IPS DF 6.9 (cell line): ENCODE data around the gene MACROD2.

Source experiments
- DNase-seq: peaks from one replicate; pipeline ENCODE4 v3.0.0-alpha.2; 2013; ENCODE audit warnings: low read depth, low spot score
- H3K27ac ChIP-seq: one replicate; pipeline ENCODE4 v1.5.1; 2013; ENCODE audit warnings: low read length, control low read depth
- H3K27me3 ChIP-seq: 2 replicates; pipeline ENCODE4 v1.6.1; 2013; ENCODE audit warnings: mild to moderate bottlenecking, low read length; ENCODE audit not compliant: control insufficient read depth, insufficient read depth
- H3K36me3 ChIP-seq: 2 replicates; pipeline ENCODE4 v1.6.1; 2013; ENCODE audit warnings: low read length; ENCODE audit not compliant: control insufficient read depth, insufficient read depth
- H3K4me1 ChIP-seq: 2 replicates; pipeline ENCODE4 v1.6.1; 2013; ENCODE audit warnings: low read length; ENCODE audit not compliant: control insufficient read depth, insufficient read depth
- H3K4me3 ChIP-seq: 2 replicates; pipeline ENCODE4 v1.5.1; 2013; ENCODE audit warnings: mild to moderate bottlenecking, low read length
- H3K9me3 ChIP-seq: 2 replicates; pipeline ENCODE4 v1.6.1; 2013; ENCODE audit warnings: low read length, inconsistent platforms; ENCODE audit not compliant: control insufficient read depth, insufficient read depth
- WGBS: extraction: QIAGEN DNeasy Blood & Tissue Kit; methylation state at CpG from one replicate; pipeline ENCODE4 v1.1.7; 2013; ENCODE audit warnings: mixed read lengths, missing lambda C conversion rate; ENCODE audit not compliant: insufficient read length, insufficient coverage; 5-methylcytosine and 5-hydroxymethylcytosine counted together

MACROD2 gene

DNA sequence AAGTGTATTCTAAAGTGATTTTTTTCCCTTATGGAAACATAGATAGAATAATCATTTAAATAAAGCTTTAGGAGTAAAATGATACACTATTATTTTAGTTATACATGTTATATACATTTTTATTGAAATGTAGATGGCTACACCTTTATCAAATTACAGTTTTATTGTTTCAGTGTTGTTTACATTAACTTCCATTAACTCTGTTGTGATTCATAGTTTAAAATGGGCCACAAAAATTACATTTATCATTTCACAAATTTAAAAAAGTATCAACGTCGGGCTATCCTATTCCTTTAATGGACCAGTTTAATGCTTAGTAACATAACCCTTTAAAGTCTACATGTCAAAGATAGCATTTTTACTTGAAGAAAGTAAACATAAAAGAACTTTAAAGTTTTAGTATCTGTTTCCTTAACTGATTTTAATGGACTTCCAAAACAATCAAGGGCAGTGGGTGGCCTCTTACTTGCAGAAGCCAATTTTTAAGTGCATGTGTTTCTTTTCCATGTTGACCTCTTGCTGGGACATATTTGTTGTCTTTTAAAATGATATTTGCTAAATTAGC, 389.9 kb downstream of the MACROD2 start:
- no peaks in the 10 kb centered on the region for H3K36me3 ChIP-seq
- no peaks in the 10 kb centered on the region for H3K27me3 ChIP-seq
- H3K4me3 ChIP-seq: no peak overlapping the region
- H3K27ac ChIP-seq: no peak overlapping the region
- WGBS: no CpG with 5 or more reads among the region's 2 CpGs
- no peaks in the 10 kb centered on the region for H3K4me1 ChIP-seq
- no peaks in the 10 kb centered on the region for H3K9me3 ChIP-seq
- no peak for DNase-seq

DNA sequence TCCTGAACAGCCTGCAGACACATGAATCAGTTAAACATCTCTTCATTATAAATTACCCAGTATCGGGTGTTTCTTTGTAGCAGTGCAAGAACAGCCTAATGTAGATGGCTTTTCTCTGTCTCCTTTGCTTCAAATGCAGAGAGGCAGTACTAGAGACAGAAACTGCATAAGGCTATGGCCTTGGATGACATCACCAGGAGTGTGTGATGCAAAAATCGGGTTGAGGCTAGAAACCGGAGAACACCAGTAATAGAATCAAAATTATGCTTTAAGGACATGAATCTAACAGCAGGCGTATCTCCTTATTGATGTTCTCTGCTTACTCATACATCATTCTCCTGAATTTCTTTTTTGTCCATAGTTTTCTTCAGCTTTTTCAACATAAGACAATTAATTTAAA, 391.4 kb downstream of the MACROD2 start:
- DNase-seq: no peak
- Histone ChIP-seq H3K4me3 (no peak overlapping the region), H3K36me3 (no peaks in the 10 kb centered on the region), H3K27ac (no peak overlapping the region), H3K4me1 (no peaks in the 10 kb centered on the region), H3K27me3 (no peaks in the 10 kb centered on the region), H3K9me3 (no peaks in the 10 kb centered on the region)
- WGBS: no CpG with 5 or more reads among the region's 4 CpGs

DNA sequence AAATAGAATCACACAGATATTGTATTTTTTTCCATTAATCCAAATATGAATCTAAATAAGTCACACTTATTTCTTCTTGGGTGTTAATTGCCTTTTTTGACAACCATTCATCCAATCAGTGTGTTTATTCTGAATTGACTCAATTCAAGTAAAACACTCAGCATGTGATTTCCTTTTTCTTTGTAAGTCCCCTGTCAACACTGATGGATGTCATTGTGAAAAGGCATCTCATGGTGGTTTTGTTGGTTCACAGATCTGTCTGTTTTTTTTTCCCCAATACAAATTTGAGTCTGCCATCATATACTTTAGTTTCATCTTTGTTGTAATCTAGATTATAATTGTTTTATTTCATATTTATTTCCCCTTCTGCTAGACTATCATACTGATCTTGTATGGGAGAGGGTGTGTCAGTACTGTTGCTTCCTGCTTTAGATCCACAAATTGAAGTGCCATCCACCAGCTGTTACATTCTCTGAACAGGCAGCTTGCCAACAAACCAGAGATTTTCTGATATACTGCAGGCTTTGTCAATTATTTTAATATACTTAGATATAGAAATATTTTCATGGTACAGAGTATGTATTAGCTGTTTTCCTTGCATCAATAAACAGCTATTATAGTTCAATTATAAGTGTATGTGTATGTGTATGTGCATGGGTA, 406.3 kb downstream of the MACROD2 start:
- H3K36me3 ChIP-seq: no peaks in the 10 kb centered on the region
- H3K4me3 ChIP-seq: no peak overlapping the region
- H3K4me1 ChIP-seq: no peaks in the 10 kb centered on the region
- H3K27ac ChIP-seq: no peak overlapping the region
- H3K27me3 ChIP-seq: peaks cover 4% of the 10 kb centered on the region; the same call in 1 of the 2 replicates
- no peaks in the 10 kb centered on the region for H3K9me3 ChIP-seq
- DNase-seq: no peak

DNA sequence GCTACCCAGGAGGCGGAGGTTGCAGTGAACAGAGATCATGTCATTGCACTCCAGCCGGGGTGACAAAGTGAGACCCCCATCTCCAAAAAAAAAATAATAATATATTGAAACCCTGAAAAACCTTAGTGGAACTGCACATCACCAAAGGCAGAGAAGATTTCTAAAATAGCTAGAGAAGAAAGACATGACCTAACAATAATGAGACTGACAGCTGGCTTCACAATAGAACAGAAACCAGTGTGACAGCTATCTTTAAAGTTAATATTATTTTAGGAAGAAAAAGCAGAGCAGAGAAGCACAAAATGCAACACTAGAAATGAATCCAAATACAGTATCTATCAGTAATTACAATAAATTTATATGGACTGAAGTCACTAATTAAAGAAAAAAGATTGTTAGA, 409.2 kb downstream of the MACROD2 start:
- H3K4me3 ChIP-seq: no peak overlapping the region
- H3K27ac ChIP-seq: no peak overlapping the region
- H3K9me3 ChIP-seq: no peaks in the 10 kb centered on the region
- peaks cover 4% of the 10 kb centered on the region; the same call in 1 of the 2 replicates for H3K27me3 ChIP-seq
- WGBS: no CpG with 5 or more reads among the region's 2 CpGs
- no peaks in the 10 kb centered on the region for H3K4me1 ChIP-seq
- DNase-seq: no peak
- no peaks in the 10 kb centered on the region for H3K36me3 ChIP-seq

DNA sequence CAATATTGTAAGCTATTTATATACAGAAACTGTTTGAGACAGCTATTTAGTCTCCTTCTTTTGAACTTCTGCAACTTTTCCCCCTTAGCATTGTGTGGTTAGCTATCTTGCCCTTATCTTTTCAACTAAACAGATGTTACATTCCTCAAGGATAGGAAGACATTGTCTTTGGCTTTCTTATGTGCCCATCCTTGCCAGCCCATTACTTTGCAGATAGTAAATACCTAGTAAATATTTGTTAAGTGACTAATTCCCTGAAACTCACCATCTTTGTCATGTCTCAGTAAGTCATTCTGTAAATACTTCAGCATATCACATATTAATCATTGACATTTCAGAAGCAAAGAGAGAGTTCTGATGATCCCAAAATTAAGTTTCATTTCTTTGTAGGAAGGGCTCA, 411.2 kb downstream of the MACROD2 start:
- no peaks in the 10 kb centered on the region for H3K4me1 ChIP-seq
- H3K27me3 ChIP-seq: no peaks in the 10 kb centered on the region
- H3K36me3 ChIP-seq: no peaks in the 10 kb centered on the region
- H3K27ac ChIP-seq: no peak overlapping the region
- DNase-seq: no peak
- H3K4me3 ChIP-seq: no peak overlapping the region
- no peaks in the 10 kb centered on the region for H3K9me3 ChIP-seq

DNA sequence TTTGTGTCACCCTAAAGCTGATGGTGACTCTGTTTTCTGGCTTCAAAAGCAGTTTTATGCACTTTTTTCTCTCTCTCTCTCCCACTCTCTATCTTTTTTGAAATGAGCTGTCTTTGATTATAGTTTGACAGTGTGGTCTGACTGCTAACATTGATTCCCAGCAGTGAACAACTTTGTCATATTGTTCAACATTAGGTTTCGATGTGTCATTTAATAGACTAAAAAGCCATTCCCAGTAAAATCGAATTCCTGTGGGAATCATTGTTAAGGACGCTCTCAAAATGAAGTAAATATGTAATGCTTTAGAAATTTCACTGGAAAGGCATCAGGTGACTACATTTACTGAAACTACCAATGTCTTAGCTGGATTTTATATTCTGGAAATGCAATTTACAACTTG, 412.0 kb downstream of the MACROD2 start:
- Histone ChIP-seq H3K27ac (no peak overlapping the region), H3K27me3 (no peaks in the 10 kb centered on the region), H3K36me3 (no peaks in the 10 kb centered on the region), H3K4me3 (no peak overlapping the region), H3K4me1 (no peaks in the 10 kb centered on the region), H3K9me3 (no peaks in the 10 kb centered on the region)
- WGBS: no CpG with 5 or more reads among the region's 3 CpGs
- no peak for DNase-seq

DNA sequence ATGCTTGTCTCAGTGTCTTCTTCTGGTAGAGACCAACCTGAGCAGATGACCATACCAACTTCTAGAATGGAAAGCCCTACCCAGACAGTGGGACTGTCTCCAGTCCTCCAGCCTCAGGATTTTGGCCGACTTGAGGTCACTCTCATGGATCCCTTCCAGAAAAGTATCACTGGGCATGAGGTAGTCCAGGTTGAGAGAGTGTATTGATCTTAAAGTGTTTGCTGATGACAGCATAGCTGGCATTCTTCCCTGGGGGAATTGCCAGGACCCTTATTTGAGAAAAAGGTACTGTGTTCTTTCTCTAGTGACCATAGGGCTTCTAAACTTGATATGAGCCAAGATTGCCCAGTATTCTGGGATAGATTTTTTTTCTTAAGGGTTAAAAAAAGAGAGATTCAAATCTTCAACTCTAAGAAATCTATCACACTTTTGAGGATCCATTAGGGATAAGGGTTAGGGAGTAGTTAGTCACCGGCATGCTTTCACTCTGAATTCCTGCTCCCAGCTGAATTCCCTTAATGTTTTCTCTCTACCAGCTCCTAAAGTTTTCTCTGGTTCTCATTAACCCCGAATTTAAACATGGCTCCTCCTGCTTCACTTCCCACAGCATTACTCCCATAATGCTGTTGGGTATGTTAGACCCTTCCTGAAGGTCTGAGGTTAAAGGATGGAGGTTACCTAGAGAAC, 415.7 kb downstream of the MACROD2 start:
- no peak for DNase-seq
- WGBS: no CpG with 5 or more reads among the region's 3 CpGs
- H3K4me1 ChIP-seq: no peaks in the 10 kb centered on the region
- H3K27ac ChIP-seq: no peak overlapping the region
- H3K9me3 ChIP-seq: no peaks in the 10 kb centered on the region
- H3K36me3 ChIP-seq: no peaks in the 10 kb centered on the region
- H3K4me3 ChIP-seq: no peak overlapping the region
- no peaks in the 10 kb centered on the region for H3K27me3 ChIP-seq

DNA sequence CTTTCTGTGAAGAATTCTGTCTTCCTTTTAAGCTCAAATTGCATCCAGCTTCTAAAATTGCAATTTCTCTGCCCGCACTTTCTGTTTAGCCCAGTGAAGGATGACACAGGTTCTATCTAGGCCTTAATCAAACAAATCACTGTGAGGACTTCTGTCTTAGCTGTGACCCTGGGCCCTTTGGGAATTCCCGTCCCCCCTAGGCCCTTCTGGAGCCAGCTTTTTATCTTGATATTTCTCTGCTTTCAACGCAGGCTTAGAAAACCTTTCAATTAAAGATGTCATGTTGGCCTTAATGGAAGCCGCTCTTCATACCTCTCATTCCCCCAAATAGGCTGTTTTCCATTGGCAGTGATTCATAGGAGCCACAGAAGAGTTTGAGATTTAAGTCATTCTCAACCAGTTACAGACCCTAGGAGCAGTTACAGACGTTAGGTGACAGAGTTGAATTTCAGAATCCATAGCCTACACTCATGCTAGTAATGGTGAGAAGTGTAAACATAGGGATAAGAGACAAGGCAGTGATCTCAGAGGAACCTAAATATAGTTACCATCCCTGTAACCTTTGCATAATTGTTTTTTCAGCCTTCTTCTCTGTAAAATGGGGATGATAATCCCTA, 416.9 kb downstream of the MACROD2 start:
- no peak for DNase-seq
- Histone ChIP-seq H3K4me3 (no peak overlapping the region), H3K27ac (no peak overlapping the region), H3K27me3 (no peaks in the 10 kb centered on the region), H3K36me3 (no peaks in the 10 kb centered on the region), H3K4me1 (no peaks in the 10 kb centered on the region), H3K9me3 (no peaks in the 10 kb centered on the region)
- no CpG with 5 or more reads among the region's 5 CpGs for WGBS

DNA sequence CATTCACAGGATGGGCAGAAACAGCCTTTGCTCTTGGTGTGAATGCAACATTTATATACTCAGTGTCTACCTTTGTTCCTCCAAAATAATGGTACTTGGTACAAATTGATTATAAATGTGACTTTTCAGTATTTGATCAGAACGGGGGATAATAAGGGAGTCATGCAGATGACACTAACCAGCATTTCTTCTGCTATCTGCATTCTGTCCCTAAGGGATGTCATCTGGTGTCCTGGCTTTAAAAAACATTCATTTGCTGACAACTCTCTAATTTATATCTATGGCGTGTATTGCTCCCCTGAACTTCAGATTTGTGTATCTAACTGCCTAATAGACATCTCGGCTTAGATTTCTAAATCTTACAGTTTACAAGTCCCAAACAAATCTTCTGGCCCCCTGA, 418.5 kb downstream of the MACROD2 start:
- DNase-seq: no peak
- no CpG with 5 or more reads among the region's 3 CpGs for WGBS
- no peaks in the 10 kb centered on the region; the same call in 1 of the 2 replicates for H3K4me1 ChIP-seq

DNA sequence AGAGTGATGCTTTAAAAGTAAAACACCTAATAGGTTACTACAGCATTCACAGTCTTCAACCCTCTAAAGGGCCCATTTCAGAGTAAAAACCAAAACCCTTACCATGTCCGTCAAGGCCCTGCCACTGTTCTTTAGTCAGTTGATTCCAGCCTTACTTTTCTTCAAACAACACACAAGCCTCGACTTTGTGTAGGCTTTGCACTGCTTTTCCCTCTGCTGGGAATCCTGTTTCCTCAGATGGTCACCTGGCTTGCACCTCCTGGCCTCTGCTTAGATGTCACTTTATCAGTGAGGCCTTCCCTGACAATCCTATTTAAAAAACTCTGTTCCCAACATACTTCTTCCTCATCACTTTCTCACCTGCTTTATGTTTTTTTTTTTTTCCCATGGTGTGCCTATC, 419.2 kb downstream of the MACROD2 start:
- no peak overlapping the region for H3K27ac ChIP-seq
- no CpG with 5 or more reads among the region's 2 CpGs for WGBS

More for the DNA sequence above, 418.5 kb downstream of the MACROD2 start:
- Histone ChIP-seq H3K27me3 (no peaks in the 10 kb centered on the region), H3K27ac (no peak overlapping the region), H3K36me3 (no peaks in the 10 kb centered on the region), H3K9me3 (no peaks in the 10 kb centered on the region), H3K4me3 (no peak overlapping the region)

More for the DNA sequence above, 419.2 kb downstream of the MACROD2 start:
- no peaks in the 10 kb centered on the region for H3K27me3 ChIP-seq
- no peaks in the 10 kb centered on the region for H3K9me3 ChIP-seq
- H3K4me3 ChIP-seq: no peak overlapping the region
- H3K4me1 ChIP-seq: no peaks in the 10 kb centered on the region; the same call in 1 of the 2 replicates
- DNase-seq: no peak
- H3K36me3 ChIP-seq: no peaks in the 10 kb centered on the region
